GM21619 (cell line): ENCODE measurements around the gene SPSB1.

ENCODE experiments used
- ATAC-seq: cut with Tn5 transposase; IDR thresholded peaks from one replicate; pipeline ENCODE4 v1.9.1; 2021; ENCODE audit not compliant: unreplicated experiment

The SPSB1 gene

GRCh38 chr1:9340864-9341263 lies 48.2 kb downstream of the SPSB1 start:
- no peak for ATAC-seq

GRCh38 chr1:9341301-9341845 lies 48.7 kb downstream of the SPSB1 start:
- no peak for ATAC-seq

- ATAC-seq, result no peak
Measured at GRCh38 chr1:9343269-9343668, 50.6 kb downstream of the SPSB1 start.

GRCh38 chr1:9344426-9345200 lies 51.9 kb downstream of the SPSB1 start:
- ATAC-seq, result no peak

- no peak for ATAC-seq
Measured at GRCh38 chr1:9345471-9345870, 52.8 kb downstream of the SPSB1 start.

GRCh38 chr1:9345922-9346321 lies 53.2 kb downstream of the SPSB1 start:
- ATAC-seq, result no peak

- ATAC-seq, result no peak
Measured at GRCh38 chr1:9346566-9346965, 53.9 kb downstream of the SPSB1 start.

GRCh38 chr1:9347095-9347850 lies 54.6 kb downstream of the SPSB1 start:
- ATAC-seq, result no peak

- no peak for ATAC-seq
Measured at GRCh38 chr1:9349331-9349851, 56.7 kb downstream of the SPSB1 start.

- no peak for ATAC-seq
Measured at GRCh38 chr1:9350013-9350908, 57.6 kb downstream of the SPSB1 start.

GRCh38 chr1:9350960-9351359 lies 58.3 kb downstream of the SPSB1 start:
- no peak for ATAC-seq

GRCh38 chr1:9351654-9352271 lies 59.1 kb downstream of the SPSB1 start:
- ATAC-seq, result no peak

GRCh38 chr1:9352377-9353134 lies 59.9 kb downstream of the SPSB1 start:
- ATAC-seq, result no peak

- ATAC-seq, result no peak
Measured at GRCh38 chr1:9355503-9355902, 62.8 kb downstream of the SPSB1 start.

- ATAC-seq, result no peak
Measured at GRCh38 chr1:9356021-9356420, 63.3 kb downstream of the SPSB1 start.

- ATAC-seq, result no peak
Measured at GRCh38 chr1:9356829-9357466, 64.3 kb downstream of the SPSB1 start.

GRCh38 chr1:9357958-9358357 lies 65.3 kb downstream of the SPSB1 start:
- ATAC-seq, result no peak

GRCh38 chr1:9360371-9361064 lies 67.8 kb downstream of the SPSB1 start:
- no peak for ATAC-seq
